ENCODE results near the gene BTBD2.

The BTBD2 gene

GRCh38 chr19:1981253-1981652 lies 34.3 kb downstream of the BTBD2 start:
- no peak for DNase-seq

GRCh38 chr19:1980809-1981181 lies 34.7 kb downstream of the BTBD2 start:
- DNase-seq, result no peak

- no peak for DNase-seq
These were observed 35.3 kb downstream of the BTBD2 start for GRCh38 chr19:1980091-1980808.

GRCh38 chr19:1979642-1980041 lies 35.9 kb downstream of the BTBD2 start:
- DNase-seq, result no peak

GRCh38 chr19:1979017-1979416 lies 36.5 kb downstream of the BTBD2 start:
- no peak for DNase-seq

GRCh38 chr19:1978346-1978894 lies 37.1 kb downstream of the BTBD2 start:
- no peak for DNase-seq

- DNase-seq, result no peak
These were observed 38.4 kb downstream of the BTBD2 start for GRCh38 chr19:1977120-1977519.

- no peak for DNase-seq
These were observed 40.4 kb downstream of the BTBD2 start for GRCh38 chr19:1975162-1975480.

GRCh38 chr19:1974381-1975161 lies 40.9 kb downstream of the BTBD2 start:
- DNase-seq, result no peak

- no peak for DNase-seq
These were observed 44.6 kb downstream of the BTBD2 start for GRCh38 chr19:1970806-1971502.

GRCh38 chr19:1970003-1970805 lies 45.3 kb downstream of the BTBD2 start:
- DNase-seq, result no peak

GRCh38 chr19:1969176-1970002 lies 46.1 kb downstream of the BTBD2 start:
- DNase-seq, result no peak

GRCh38 chr19:1968279-1969175 lies 47.0 kb downstream of the BTBD2 start:
- no peak for DNase-seq

- DNase-seq, result no peak
These were observed 48.4 kb downstream of the BTBD2 start for GRCh38 chr19:1967087-1967608.

GRCh38 chr19:1962674-1963073 lies 52.8 kb downstream of the BTBD2 start:
- DNase-seq, result no peak

- no peak for DNase-seq
These were observed 54.3 kb downstream of the BTBD2 start for GRCh38 chr19:1961000-1961883.

- DNase-seq, result no peak
These were observed 55.5 kb downstream of the BTBD2 start for GRCh38 chr19:1959928-1960589.

- no peak for DNase-seq
These were observed 57.8 kb downstream of the BTBD2 start for GRCh38 chr19:1957562-1958248.

Measured in NCI-H446 (cell line).